22Rv1 (cell line): ENCODE measurements around the gene MAP3K4.

ENCODE experiments used
- H3K27ac ChIP-seq: fragments of 450-650 bp; 2 replicates; pipeline ENCODE4 v1.5.1; 2017
- ZFX ChIP-seq: fragments of 450-650 bp; IDR thresholded peaks from 2 replicates; pipeline ENCODE4 v1.6.1; 2017; ENCODE audit warnings: antibody characterized with exemption, borderline replicate concordance
- TF ChIP-seq, protein P1 (sequence below): fragments of 450-650 bp; IDR thresholded peaks from 2 replicates; pipeline ENCODE4 v1.5.1; 2017; ENCODE audit warnings: mild to moderate bottlenecking

MAP3K4 gene

GRCh38 chr6:161130541-161130940 is 139.0 kb downstream of the MAP3K4 start:
- TF ChIP-seq, protein P1, sequence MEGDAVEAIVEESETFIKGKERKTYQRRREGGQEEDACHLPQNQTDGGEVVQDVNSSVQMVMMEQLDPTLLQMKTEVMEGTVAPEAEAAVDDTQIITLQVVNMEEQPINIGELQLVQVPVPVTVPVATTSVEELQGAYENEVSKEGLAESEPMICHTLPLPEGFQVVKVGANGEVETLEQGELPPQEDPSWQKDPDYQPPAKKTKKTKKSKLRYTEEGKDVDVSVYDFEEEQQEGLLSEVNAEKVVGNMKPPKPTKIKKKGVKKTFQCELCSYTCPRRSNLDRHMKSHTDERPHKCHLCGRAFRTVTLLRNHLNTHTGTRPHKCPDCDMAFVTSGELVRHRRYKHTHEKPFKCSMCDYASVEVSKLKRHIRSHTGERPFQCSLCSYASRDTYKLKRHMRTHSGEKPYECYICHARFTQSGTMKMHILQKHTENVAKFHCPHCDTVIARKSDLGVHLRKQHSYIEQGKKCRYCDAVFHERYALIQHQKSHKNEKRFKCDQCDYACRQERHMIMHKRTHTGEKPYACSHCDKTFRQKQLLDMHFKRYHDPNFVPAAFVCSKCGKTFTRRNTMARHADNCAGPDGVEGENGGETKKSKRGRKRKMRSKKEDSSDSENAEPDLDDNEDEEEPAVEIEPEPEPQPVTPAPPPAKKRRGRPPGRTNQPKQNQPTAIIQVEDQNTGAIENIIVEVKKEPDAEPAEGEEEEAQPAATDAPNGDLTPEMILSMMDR: no peak
- no peak for TF ChIP-seq ZFX
- no peak overlapping the region for H3K27ac ChIP-seq

GRCh38 chr6:161130967-161131766 is 139.6 kb downstream of the MAP3K4 start:
- TF ChIP-seq, protein P1: no peak
- TF ChIP-seq ZFX: no peak
- no peak overlapping the region for H3K27ac ChIP-seq

DNA sequence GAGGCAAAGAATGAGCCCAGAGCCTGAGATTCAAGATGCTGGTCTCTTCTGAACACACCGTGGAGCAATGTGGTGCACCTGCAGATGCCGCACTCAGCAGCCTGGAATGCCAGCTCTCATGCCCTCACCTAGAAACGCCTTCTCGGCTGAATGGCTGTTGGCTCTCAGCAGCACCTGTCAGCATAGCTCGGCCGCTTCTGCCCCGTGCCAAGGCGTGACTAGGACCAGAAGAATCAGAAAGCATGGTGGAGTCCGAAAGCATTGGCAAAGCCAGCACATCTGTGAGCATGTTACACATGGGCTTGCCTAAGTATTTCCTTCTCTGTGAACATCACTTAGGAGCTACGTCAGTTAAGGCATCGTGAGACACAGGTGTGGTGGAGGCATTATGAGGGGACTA is 140.8 kb downstream of the MAP3K4 start:
- no peak for TF ChIP-seq ZFX
- TF ChIP-seq, protein P1: no peak
- H3K27ac ChIP-seq: no peak overlapping the region

DNA sequence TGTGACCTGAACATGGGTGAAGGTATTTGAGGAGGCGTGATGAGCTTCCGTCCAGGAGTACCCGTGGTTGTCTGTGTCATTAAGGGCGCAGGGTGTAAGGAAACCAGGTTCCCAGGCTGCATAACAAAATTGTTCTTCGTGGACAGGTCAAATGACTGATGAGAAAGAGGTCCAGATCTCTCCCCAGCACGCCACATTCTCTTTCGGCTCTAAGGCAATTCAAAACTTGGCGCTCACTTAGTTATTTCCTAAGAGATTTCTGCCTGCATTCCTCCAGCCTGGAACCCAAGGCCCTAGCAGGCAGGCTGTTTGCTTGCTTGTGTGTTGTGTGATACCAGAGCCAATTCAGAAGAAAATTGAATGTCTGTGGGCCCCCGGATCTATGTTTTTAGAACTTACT is 142.4 kb downstream of the MAP3K4 start:
- no peak overlapping the region for H3K27ac ChIP-seq
- TF ChIP-seq, protein P1: no peak
- no peak for TF ChIP-seq ZFX

DNA sequence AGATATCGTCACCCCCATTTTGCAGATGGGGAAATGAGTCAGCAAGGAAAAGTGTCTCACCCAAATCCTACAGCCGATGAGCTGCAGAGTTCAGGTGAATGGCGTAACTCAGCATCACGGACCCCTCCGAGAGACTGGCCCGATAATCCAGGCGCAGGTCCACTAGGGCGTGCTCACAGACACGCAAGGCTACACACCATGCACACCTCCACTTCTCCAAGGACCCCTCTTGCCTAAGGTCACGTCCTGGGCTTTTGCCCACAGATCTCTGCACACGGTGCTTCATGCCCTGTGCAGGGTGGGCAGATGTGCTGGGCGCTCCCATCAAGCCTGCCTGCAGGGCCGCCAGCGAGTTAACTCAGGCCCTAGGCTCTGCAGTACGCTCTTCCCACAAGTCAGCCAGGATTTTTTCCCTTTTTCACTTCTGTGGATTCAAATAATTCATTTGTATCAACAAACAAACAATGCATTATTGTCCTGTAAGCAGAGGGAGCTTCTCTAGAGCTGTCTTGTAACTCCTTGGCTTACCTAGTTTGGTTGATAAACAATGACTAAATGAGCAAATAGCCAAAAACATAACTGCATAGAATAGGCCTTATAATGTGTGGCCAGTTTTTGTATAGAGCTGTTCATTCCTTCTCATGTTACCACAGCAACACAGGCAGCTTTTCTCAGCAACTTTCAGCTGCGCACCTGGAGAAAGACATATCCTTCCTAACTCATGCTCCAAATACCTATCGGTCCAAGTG is 143.2 kb downstream of the MAP3K4 start:
- no peak overlapping the region for H3K27ac ChIP-seq
- TF ChIP-seq, protein P1: no peak
- TF ChIP-seq ZFX: no peak

GRCh38 chr6:161135695-161136591 is 144.4 kb downstream of the MAP3K4 start:
- no peak overlapping the region for H3K27ac ChIP-seq

More at GRCh38 chr6:161135695-161136591, 144.4 kb downstream of the MAP3K4 start:
- TF ChIP-seq, protein P1: no peak
- TF ChIP-seq ZFX: no peak
